Measurements from ENCODE around the gene PPP2R5D. TPM values are rescaled to one million over a fixed set of nuclear protein-coding genes. Genes with fewer than 3 reads are reported as not detected.

Gene PPP2R5D
- 34.8 and 47.5 TPM in 2 replicates for total RNA-seq

GRCh38 chr6:42984001-42984923 is at the start of gene PPP2R5D:
TSS of gene PPP2R5D (plus strand) at chr6:42984570. CDS start at chr6:42984678, 108 bp downstream.
- H3K4me3 ChIP-seq (ENCODE audit: low read depth, low read length) = peak within 1 kb of the TSS; percentile 83
- no peak for TF ChIP-seq CTCF (IDR thresholded peaks at IDR 0.05; ENCODE audit: insufficient read depth, low read depth, low read length)
- DNase-seq (ENCODE audit: low read depth) = peak; percentile 99

GRCh38 chr6:42935322-42935721 is 49.0 kb upstream of the PPP2R5D start:
- DNase-seq (ENCODE audit: low read depth) = no peak
- no peak for TF ChIP-seq CTCF (IDR thresholded peaks at IDR 0.05; ENCODE audit: insufficient read depth, low read depth, low read length)

GRCh38 chr6:42936398-42936797 is 48.0 kb upstream of the PPP2R5D start:
- DNase-seq (ENCODE audit: low read depth) = no peak
- H3K4me3 ChIP-seq (ENCODE audit: low read depth, low read length) = no peak overlapping the region
- TF ChIP-seq CTCF (IDR thresholded peaks at IDR 0.05; ENCODE audit: insufficient read depth, low read depth, low read length) = no peak

More at GRCh38 chr6:42935322-42935721, 49.0 kb upstream of the PPP2R5D start:
- no peak overlapping the region for H3K4me3 ChIP-seq (ENCODE audit: low read depth, low read length)

GRCh38 chr6:42937548-42938427 is 46.6 kb upstream of the PPP2R5D start:
- TF ChIP-seq CTCF (IDR thresholded peaks at IDR 0.05; ENCODE audit: insufficient read depth, low read depth, low read length) = no peak
- DNase-seq (ENCODE audit: low read depth) = no peak
- H3K4me3 ChIP-seq (ENCODE audit: low read depth, low read length) = no peak overlapping the region

- TF ChIP-seq CTCF (IDR thresholded peaks at IDR 0.05; ENCODE audit: insufficient read depth, low read depth, low read length) = no peak
- no peak for DNase-seq (ENCODE audit: low read depth)
- H3K4me3 ChIP-seq (ENCODE audit: low read depth, low read length) = no peak overlapping the region
These were observed 46.0 kb upstream of the PPP2R5D start for GRCh38 chr6:42938428-42938796.

- no peak overlapping the region for H3K4me3 ChIP-seq (ENCODE audit: low read depth, low read length)
- DNase-seq (ENCODE audit: low read depth) = no peak
- TF ChIP-seq CTCF (IDR thresholded peaks at IDR 0.05; ENCODE audit: insufficient read depth, low read depth, low read length) = no peak
These were observed 45.2 kb upstream of the PPP2R5D start for GRCh38 chr6:42938987-42939809.

Data from fibroblast of villous mesenchyme (primary cell).